Measurements from ENCODE around the gene KCNQ4.

Gene KCNQ4

DNA sequence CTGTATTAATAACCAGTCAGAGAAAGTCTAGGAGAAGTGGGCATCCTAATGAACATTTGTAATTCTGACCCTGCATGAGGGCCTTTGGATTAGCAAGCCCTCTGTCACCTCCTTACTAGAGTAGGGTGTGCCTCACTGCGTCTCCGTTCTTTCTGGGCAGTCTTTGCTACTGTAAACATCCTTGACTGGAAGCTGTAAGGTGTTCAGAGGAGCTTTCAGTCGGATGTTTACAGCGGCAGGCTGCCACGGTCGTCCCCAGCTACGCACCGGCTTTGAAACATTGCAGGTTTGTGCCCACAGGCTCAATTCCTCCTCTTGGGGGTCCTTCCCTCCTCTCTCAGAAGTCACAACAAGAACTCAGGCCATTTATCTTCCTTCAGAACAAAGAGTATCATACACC is 29.4 kb upstream of the KCNQ4 start:
- TF ChIP-seq, protein P1, sequence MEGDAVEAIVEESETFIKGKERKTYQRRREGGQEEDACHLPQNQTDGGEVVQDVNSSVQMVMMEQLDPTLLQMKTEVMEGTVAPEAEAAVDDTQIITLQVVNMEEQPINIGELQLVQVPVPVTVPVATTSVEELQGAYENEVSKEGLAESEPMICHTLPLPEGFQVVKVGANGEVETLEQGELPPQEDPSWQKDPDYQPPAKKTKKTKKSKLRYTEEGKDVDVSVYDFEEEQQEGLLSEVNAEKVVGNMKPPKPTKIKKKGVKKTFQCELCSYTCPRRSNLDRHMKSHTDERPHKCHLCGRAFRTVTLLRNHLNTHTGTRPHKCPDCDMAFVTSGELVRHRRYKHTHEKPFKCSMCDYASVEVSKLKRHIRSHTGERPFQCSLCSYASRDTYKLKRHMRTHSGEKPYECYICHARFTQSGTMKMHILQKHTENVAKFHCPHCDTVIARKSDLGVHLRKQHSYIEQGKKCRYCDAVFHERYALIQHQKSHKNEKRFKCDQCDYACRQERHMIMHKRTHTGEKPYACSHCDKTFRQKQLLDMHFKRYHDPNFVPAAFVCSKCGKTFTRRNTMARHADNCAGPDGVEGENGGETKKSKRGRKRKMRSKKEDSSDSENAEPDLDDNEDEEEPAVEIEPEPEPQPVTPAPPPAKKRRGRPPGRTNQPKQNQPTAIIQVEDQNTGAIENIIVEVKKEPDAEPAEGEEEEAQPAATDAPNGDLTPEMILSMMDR (IDR thresholded peaks at IDR 0.05; ENCODE audit: borderline replicate concordance, control extremely low read depth, extremely low read depth, insufficient read depth, missing control alignments): no peak
- DNase-seq (ENCODE audit: low spot score): no peak
- in situ Hi-C loops (cut with MboI; ENCODE audit: low sequenced_read_pairs, unreplicated experiment): no loop called here

DNA sequence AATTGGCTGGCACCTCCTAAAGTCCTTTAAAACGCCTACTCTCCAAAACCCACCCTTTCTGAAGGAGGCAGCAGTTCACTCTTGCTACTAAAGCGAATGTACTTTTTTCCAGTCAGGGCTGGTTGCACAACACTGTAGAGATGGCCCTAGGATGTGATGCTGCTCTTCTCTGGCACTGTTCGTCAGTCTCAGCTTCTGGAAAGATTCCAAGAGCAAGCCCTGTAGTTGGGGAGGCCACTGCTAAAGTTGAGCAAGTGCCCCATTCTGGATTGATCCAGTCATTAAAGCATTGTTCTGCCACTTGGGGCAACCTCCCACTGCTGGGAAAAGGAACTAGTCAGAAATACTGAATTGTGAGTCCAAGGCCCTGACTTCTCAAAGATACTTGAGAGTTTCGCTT is 28.5 kb upstream of the KCNQ4 start:
- no peak for DNase-seq (ENCODE audit: low spot score)
- in situ Hi-C loops (cut with MboI; ENCODE audit: low sequenced_read_pairs, unreplicated experiment): no loop called here
- TF ChIP-seq, protein P1 (IDR thresholded peaks at IDR 0.05; ENCODE audit: borderline replicate concordance, control extremely low read depth, extremely low read depth, insufficient read depth, missing control alignments): no peak

DNA sequence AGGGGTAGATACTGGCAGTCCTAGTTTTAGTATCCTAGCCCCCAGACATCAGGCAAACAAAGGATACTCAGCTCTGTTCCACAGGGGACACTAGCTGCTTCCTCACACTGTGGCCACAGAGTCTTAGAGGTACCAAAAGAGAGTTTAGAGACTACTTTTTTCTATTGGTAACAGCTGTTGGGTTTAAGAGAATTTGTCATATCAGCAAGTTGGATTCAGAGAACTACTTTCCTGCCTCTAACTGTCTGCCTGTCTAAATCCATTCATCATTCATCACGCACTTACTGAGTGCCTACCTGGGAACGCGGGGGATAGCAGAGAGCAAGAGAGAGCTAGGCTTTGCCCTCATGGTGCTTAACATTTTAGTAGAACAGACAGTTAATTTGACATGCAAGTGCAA is 27.1 kb upstream of the KCNQ4 start:
- in situ Hi-C loops (cut with MboI; ENCODE audit: low sequenced_read_pairs, unreplicated experiment): no loop called here
- no peak for DNase-seq (ENCODE audit: low spot score)
- TF ChIP-seq, protein P1 (IDR thresholded peaks at IDR 0.05; ENCODE audit: borderline replicate concordance, control extremely low read depth, extremely low read depth, insufficient read depth, missing control alignments): no peak

GRCh38 chr1:40757084-40757483 is 26.5 kb upstream of the KCNQ4 start:
- in situ Hi-C loops (cut with MboI; ENCODE audit: low sequenced_read_pairs, unreplicated experiment): no loop called here
- DNase-seq (ENCODE audit: low spot score): no peak
- TF ChIP-seq, protein P1 (IDR thresholded peaks at IDR 0.05; ENCODE audit: borderline replicate concordance, control extremely low read depth, extremely low read depth, insufficient read depth, missing control alignments): no peak

- in situ Hi-C loops (cut with MboI; ENCODE audit: low sequenced_read_pairs, unreplicated experiment): no loop called here
- no peak for DNase-seq (ENCODE audit: low spot score)
- TF ChIP-seq, protein P1 (IDR thresholded peaks at IDR 0.05; ENCODE audit: borderline replicate concordance, control extremely low read depth, extremely low read depth, insufficient read depth, missing control alignments): no peak
Observed at GRCh38 chr1:40758004-40758403, 25.6 kb upstream of the KCNQ4 start.

- DNase-seq (ENCODE audit: low spot score): no peak
- in situ Hi-C loops (cut with MboI; ENCODE audit: low sequenced_read_pairs, unreplicated experiment): no loop called here
- TF ChIP-seq, protein P1 (IDR thresholded peaks at IDR 0.05; ENCODE audit: borderline replicate concordance, control extremely low read depth, extremely low read depth, insufficient read depth, missing control alignments): no peak
Observed at GRCh38 chr1:40758578-40759343, 24.8 kb upstream of the KCNQ4 start.

Data from GM13976 (cell line).